HepG2 (cell line): Measurements from ENCODE around the gene TMEM129. TPM values are rescaled to one million over a fixed set of nuclear protein-coding genes. Genes with fewer than 3 reads are reported as not detected.
A peak's percentile ranks its signal among the peaks of the same experiment; 100 is the strongest.

Source experiments
- ARHGAP35 ChIP-seq: sonication (generic); formaldehyde crosslinking; IDR thresholded peaks from 2 replicates; pipeline ENCODE4 v1.9.0; 2022; ENCODE audit warnings: mild to moderate bottlenecking, inconsistent platforms, moderate library complexity, missing genetic modification reagents, borderline replicate concordance
- CREB1 ChIP-seq, 2 experiments: fragments of 450-650 bp in 1 of 2; IDR thresholded peaks; 2 replicates each; pipeline ENCODE4 v1.6.1; 2016 to 2017; ENCODE audit warnings: control low read depth in 1 of 2, mild to moderate bottlenecking in 1 of 2, missing compliant biosample characterization in 1 of 2, missing genetic modification characterization in 1 of 2
- ELF4 ChIP-seq: sonication (generic); formaldehyde crosslinking; IDR thresholded peaks from 2 replicates; pipeline ENCODE4 v1.5.0; 2020; ENCODE audit warnings: missing genetic modification reagents, mild to moderate bottlenecking, moderate library complexity, borderline replicate concordance
- HINFP ChIP-seq: sonication (generic); formaldehyde crosslinking; IDR thresholded peaks from 2 replicates; pipeline ENCODE4 v1.4.0; 2020; ENCODE audit warnings: low read depth, mild to moderate bottlenecking, missing genetic modification reagents
- NKX3-1 ChIP-seq: sonication (generic); formaldehyde crosslinking; IDR thresholded peaks from 2 replicates; pipeline ENCODE4 v1.5.0; 2020; ENCODE audit warnings: missing genetic modification reagents
- PCBP1 ChIP-seq: fragments of 200-400 bp; formaldehyde crosslinking; IDR thresholded peaks from 2 replicates; pipeline ENCODE4 v1.6.1; 2017; ENCODE audit warnings: mild to moderate bottlenecking, low read depth, low read length, borderline replicate concordance
- PHF20 ChIP-seq: sonication (generic); formaldehyde crosslinking; IDR thresholded peaks from 2 replicates; pipeline ENCODE4 v1.5.0; 2020; ENCODE audit warnings: mild to moderate bottlenecking, missing genetic modification reagents
- ZNF20 ChIP-seq: sonication (generic); formaldehyde crosslinking; IDR thresholded peaks from 2 replicates; pipeline ENCODE4 v1.4.0; 2020; ENCODE audit warnings: mild to moderate bottlenecking, moderate library complexity, missing genetic modification reagents
- ZNF441 ChIP-seq: sonication (generic); formaldehyde crosslinking; IDR thresholded peaks from 2 replicates; pipeline ENCODE4 v1.7.0; 2021; ENCODE audit warnings: missing genetic modification reagents, borderline replicate concordance
- ZNF563 ChIP-seq: sonication (generic); formaldehyde crosslinking; IDR thresholded peaks from 2 replicates; pipeline ENCODE4 v1.8.0; 2022; ENCODE audit warnings: mild to moderate bottlenecking, moderate library complexity, missing genetic modification reagents
- ZNF609 ChIP-seq: sonication (generic); formaldehyde crosslinking; IDR thresholded peaks from 2 replicates; pipeline ENCODE4 v1.4.0; 2020; ENCODE audit warnings: mild to moderate bottlenecking, missing genetic modification reagents, borderline replicate concordance
- ZNF616 ChIP-seq: sonication (generic); formaldehyde crosslinking; IDR thresholded peaks from 2 replicates; pipeline ENCODE4 v1.5.0; 2020; ENCODE audit warnings: low read depth, mild to moderate bottlenecking, missing genetic modification reagents
- ZNF768 ChIP-seq: sonication (generic); formaldehyde crosslinking; IDR thresholded peaks from 2 replicates; pipeline ENCODE4 v1.4.0; 2020; ENCODE audit warnings: missing genetic modification reagents
- ZSCAN9 ChIP-seq: IDR thresholded peaks from 2 replicates; pipeline ENCODE4 v1.6.1; 2016; ENCODE audit warnings: borderline replicate concordance
- polyA plus RNA-seq, 8 experiments: library from polyadenylated mRNA; depleted of rRNA in 3 of 8; stranded (reverse) in 7 of 8; unstranded in 1 of 8; fragments of >200 nt; fragmentation: Illumina TruSeq in 4 of 8; extraction: Trizol in 4 of 8; gene quantifications; 2 replicates each; pipeline versions ENCODE4 v1.2.1 to v1.2.3, GENCODE V29; 2011 to 2016; ENCODE audit warnings: low read depth in 4 of 8, missing spikeins in 1 of 8, mixed read lengths in 1 of 8; ENCODE audit not compliant: insufficient read depth in 1 of 8
- total RNA-seq, 5 experiments: library from RNA; depleted of rRNA; stranded (reverse); fragments of >200 nt; fragmentation: Illumina TruSeq; extraction: Trizol; gene quantifications; 2 replicates each; pipeline ENCODE4 v1.2.3, GENCODE V29; 2016; ENCODE audit warnings: low read depth in 1 of 5
- TF ChIP-seq, protein P1 (sequence below): sonication (generic); formaldehyde crosslinking; IDR thresholded peaks from 2 replicates; pipeline ENCODE4 v1.4.0; 2020; ENCODE audit warnings: missing genetic modification reagents

Gene TMEM129
- total and polyA plus RNA-seq, 2 of the 13 experiments (the other 11 are each of a cell fraction or from before 2014, with no cell fraction given), result 19.0 to 25.8 TPM

DNA sequence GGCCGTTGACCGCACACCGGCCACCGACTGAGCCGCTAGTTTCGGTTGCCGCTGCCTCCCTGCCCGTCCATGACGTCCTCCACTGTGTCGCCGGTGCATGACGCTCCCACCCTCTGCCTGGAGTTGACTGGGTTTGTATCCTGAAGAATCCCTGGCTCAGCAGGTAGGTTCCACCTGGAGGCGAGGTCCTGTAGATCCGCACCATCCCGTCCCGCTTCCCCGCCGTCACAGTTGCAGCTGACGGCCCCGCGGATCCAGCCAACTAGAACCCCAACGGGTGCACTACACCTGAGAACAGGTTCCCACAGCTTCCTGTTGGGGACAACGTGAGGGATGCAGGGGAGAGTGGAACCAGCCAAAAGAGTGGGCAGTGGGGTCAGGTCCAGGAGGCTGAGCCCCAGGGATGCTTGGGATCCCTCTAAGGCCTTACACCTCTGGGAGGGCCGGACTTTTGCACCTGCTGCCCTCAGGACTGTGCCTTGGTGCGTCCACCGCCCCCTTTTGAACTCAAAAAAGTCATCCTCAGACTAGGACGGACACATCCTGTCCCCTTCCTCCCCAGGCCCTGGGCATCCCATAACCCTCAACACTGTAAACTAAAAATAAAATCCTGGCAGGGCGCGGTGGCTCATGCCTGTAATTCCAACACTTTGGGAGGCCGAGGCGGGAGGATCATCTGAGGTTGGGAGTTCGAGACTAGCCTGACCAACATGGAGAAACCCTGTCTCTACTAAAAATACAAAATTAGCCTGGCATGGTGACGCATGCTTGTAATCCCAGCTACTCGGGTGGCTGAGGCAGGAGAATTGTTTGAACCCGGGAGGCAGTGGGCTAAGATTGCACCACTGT is 7.9 kb downstream of the TMEM129 start (continued):
- TF ChIP-seq ZNF609 (CRISPR knock-in tag) (no peak), ZNF616 (no peak), PCBP1 (no peak), HINFP (CRISPR knock-in tag) (no peak), ZNF563 (CRISPR knock-in tag) (no peak), CREB1 (IDR thresholded peaks at IDR 0.05) (peak; percentile 71), CREB1 (CRISPR knock-in tag; IDR thresholded peaks at IDR 0.05) (no peak), PHF20 (CRISPR knock-in tag) (peak; percentile 43; the same call in 1 of the 2 replicates), ZSCAN9 (CRISPR knock-in tag) (no peak), ELF4 (CRISPR knock-in tag) (0 out of 2 replicates have a peak, but pooled peaks have one; percentile 29), ZNF20 (CRISPR knock-in tag) (no peak), NKX3-1 (no peak), ARHGAP35 (CRISPR knock-in tag) (no peak), ZNF768 (CRISPR knock-in tag) (0 out of 2 replicates have a peak, but pooled peaks have one; percentile 7), ZNF441 (CRISPR knock-in tag) (no peak)
- TF ChIP-seq, protein P1, sequence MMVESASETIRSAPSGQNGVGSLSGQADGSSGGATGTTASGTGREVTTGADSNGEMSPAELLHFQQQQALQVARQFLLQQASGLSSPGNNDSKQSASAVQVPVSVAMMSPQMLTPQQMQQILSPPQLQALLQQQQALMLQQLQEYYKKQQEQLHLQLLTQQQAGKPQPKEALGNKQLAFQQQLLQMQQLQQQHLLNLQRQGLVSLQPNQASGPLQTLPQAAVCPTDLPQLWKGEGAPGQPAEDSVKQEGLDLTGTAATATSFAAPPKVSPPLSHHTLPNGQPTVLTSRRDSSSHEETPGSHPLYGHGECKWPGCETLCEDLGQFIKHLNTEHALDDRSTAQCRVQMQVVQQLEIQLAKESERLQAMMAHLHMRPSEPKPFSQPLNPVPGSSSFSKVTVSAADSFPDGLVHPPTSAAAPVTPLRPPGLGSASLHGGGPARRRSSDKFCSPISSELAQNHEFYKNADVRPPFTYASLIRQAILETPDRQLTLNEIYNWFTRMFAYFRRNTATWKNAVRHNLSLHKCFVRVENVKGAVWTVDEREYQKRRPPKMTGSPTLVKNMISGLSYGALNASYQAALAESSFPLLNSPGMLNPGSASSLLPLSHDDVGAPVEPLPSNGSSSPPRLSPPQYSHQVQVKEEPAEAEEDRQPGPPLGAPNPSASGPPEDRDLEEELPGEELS (CRISPR knock-in tag), result no peak
